KOPT-K1 (cell line): ENCODE data around the gene CCDC116.

Experiments
- H3K27ac ChIP-seq: fragments of 200-600 bp; sonication (generic); 2 replicates; pipeline ENCODE4 v1.5.1; 2016; ENCODE audit warnings: antibody characterized with exemption, mild to moderate bottlenecking, low read depth, low read length; ENCODE audit not compliant: poor library complexity, severe bottlenecking
- H3K36me3 ChIP-seq: fragments of 200-600 bp; sonication (generic); 2 replicates; pipeline ENCODE4 v1.5.1; 2017; ENCODE audit warnings: antibody characterized with exemption, mild to moderate bottlenecking, low read length, moderate library complexity; ENCODE audit not compliant: insufficient read depth
- H3K9me3 ChIP-seq: fragments of 200-600 bp; sonication (generic); 2 replicates; pipeline ENCODE4 v1.5.1; 2017; ENCODE audit warnings: antibody characterized with exemption, low read length, mild to moderate bottlenecking; ENCODE audit not compliant: insufficient read depth, poor library complexity, severe bottlenecking

Gene CCDC116

GRCh38 chr22:21622919-21623647, 9.5 kb upstream of the CCDC116 start:
- Histone ChIP-seq H3K27ac (no peak overlapping the region), H3K36me3 (peaks cover 89% of the 10 kb centered on the region), H3K9me3 (no peaks in the 10 kb centered on the region)

DNA sequence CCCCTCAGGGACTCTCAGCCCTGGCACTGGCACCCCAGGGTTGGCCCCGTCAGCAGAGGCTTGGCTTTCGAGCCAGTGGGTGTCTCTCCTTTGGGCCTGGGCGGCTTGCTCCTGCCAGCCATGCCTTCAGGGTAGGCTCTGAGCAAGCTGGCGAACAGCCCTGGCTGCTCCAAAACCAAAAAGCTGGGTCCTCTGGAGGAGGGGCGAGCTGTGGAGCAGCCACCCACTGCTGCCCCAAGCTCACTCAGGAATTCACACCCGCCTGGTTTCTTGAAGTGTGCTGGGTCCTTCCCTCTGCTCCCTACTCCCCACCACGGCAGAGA, 9.0 kb upstream of the CCDC116 start:
- Histone ChIP-seq H3K9me3 (no peaks in the 10 kb centered on the region), H3K27ac (no peak overlapping the region), H3K36me3 (peaks cover 91% of the 10 kb centered on the region)

DNA sequence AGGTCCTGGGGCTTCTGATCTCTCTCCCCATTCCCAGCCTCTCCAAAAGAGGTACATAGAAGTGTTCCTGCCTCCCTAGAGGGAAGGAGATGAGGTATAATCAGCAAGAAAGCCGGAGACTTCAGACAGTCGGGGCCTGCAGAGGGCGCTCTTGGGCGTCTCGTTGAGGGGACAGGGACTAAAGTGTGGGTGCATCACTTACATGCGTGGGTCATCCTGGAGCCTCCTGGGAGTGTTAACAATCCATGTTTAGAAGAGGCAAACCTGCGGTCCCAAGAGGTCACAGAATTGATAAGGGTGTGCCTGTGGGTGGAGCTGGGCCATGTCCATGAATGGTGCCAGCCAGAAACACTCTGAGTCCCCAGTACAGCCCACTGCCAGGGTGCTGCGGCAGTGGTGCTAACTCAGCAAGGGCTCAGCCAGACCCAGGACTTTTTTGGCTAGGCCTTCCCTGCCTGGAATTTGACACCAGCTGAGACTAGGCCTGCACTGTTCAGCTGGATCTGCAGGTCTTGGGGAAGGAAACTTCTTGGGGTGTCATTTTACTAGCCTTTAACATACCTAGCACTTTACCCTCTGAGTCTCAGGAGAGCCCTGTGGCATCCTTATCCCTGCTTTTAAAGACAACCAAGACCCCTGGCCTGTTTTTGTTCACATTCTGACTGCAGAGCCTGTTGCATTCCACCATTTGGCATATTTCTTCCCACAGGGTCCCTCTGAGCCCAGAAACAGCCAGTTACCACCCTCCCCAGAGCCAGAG, 8.3 kb upstream of the CCDC116 start:
- Histone ChIP-seq H3K27ac (no peak overlapping the region), H3K36me3 (peaks cover 85% of the 10 kb centered on the region), H3K9me3 (no peaks in the 10 kb centered on the region)

- H3K9me3 ChIP-seq = no peaks in the 10 kb centered on the region
- peaks cover 77% of the 10 kb centered on the region for H3K36me3 ChIP-seq
- no peak overlapping the region for H3K27ac ChIP-seq
Measured at GRCh38 chr22:21624880-21625791, 7.4 kb upstream of the CCDC116 start.

GRCh38 chr22:21626073-21626734, 6.4 kb upstream of the CCDC116 start:
- H3K36me3 ChIP-seq = peaks cover 66% of the 10 kb centered on the region

DNA sequence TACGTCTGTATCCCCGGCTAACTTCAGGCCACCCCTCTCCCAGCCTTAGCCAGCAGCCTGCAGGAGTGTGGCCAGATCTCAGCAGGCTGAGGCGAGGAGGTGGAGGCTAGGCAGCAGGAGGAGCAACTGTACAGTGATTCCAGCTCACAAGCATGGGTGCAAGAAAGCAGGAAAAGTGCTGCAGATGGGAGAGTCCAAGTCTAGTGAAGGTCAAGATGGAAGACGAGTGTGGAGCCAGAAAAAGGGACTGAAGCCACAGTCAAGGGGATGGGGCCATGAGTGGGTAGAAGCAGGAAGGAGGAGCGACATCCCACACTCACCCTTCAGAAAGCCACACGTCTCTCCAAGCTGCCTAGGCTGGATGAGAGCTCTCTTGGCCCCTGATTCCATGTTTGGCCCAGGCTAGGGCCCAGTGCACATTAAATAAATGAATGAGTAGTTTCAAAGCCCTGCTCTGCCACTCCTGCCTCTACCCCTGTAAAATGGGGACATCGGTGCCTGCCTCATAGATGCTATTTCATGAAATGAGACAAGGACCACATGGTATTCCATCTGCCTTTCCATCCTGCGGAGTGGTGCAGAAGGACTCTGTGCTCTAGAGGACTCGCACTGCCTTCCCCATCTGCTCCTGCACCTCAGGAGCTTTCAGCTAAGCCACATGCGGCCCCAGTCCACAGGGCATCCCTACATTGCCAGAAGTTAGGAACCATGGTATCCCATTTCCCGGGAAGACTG, 5.7 kb upstream of the CCDC116 start:
- no peak overlapping the region for H3K27ac ChIP-seq
- H3K36me3 ChIP-seq = peaks cover 60% of the 10 kb centered on the region

More at GRCh38 chr22:21626073-21626734, 6.4 kb upstream of the CCDC116 start:
- Histone ChIP-seq H3K9me3 (no peaks in the 10 kb centered on the region), H3K27ac (no peak overlapping the region)

GRCh38 chr22:21628386-21629254, 3.9 kb upstream of the CCDC116 start:
- Histone ChIP-seq H3K27ac (peak overlapping the region; percentile 96), H3K36me3 (peaks cover 43% of the 10 kb centered on the region), H3K9me3 (no peaks in the 10 kb centered on the region)

More for the DNA sequence above, 5.7 kb upstream of the CCDC116 start:
- no peaks in the 10 kb centered on the region for H3K9me3 ChIP-seq

DNA sequence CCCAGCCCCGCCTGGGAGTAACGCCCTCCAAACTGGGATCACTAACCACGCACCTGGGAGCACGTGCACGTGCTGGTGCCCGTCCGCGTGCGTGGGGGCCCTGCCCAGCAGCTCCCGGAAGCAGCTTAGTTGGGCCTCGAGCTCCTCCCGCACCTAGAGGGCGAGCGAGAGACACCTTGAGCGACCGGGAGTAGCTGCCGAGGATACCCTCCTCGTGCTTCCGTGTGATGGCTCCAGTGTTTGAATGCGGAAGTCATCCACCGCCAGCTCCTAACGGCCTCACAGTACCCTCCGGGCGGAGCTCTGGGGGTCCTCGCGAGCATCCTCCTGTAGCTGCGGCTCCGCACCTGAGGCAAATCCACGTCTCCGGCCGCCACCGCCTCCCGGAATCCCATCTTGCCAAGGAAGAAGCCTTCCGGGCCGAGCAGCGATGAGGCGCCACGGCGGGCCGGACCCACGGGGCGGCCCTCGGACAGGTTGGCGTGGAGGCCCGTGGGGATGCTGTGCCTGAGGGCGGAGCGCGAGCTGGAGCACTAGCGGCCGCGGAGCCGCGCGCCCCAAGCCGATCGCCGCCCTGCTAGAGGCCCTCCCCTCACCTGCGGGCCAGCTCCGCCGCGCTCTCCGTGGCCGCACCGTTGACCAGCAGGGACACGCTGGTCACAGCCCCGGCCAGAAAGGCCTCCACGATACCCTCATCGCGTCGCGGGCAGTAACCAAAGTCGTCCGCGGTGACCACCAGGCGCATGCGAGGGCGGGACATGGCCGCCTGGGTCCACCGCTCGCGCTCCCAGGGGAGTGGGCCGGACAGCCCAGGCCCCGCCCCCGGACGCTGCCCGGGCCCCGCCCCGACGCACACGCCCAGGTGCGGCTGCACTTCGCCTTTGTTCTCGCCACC, 3.1 kb upstream of the CCDC116 start, which contains the start of gene YDJC:
YDJC (minus strand) TSS at position 768 of the 895 bp plus-strand sequence; CDS start at position 760, 8 bp downstream.
- Histone ChIP-seq H3K36me3 (peaks cover 38% of the 10 kb centered on the region), H3K9me3 (no peaks in the 10 kb centered on the region), H3K27ac (peak within 1 kb of the TSS; percentile 96)

- Histone ChIP-seq H3K27ac (no peak overlapping the region), H3K9me3 (no peaks in the 10 kb centered on the region), H3K36me3 (peaks cover 27% of the 10 kb centered on the region)
Measured at GRCh38 chr22:21631025-21631424, 1.5 kb upstream of the CCDC116 start.

DNA sequence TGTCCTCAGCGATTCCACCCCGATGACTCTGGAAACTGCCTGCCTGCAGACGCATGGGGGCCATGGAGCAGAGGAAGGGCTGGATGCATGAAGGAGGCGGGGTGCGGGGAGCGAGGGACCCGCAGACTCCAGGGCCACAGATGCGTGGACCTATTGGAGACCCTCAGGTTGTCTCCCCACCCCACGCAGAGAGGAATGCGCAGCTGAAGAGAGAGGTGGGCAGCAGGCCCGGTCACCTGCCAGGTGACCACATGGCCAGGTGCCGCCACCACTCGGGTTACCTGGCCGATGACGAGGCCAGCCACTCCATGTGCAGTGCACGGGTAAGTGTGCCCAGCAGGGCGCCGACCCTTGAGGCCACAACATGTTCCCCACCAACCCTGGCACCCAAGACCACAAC, 371 bp downstream of the CCDC116 start:
- no peak overlapping the region for H3K27ac ChIP-seq
- H3K9me3 ChIP-seq = no peaks in the 10 kb centered on the region
- peaks cover 8% of the 10 kb centered on the region for H3K36me3 ChIP-seq

DNA sequence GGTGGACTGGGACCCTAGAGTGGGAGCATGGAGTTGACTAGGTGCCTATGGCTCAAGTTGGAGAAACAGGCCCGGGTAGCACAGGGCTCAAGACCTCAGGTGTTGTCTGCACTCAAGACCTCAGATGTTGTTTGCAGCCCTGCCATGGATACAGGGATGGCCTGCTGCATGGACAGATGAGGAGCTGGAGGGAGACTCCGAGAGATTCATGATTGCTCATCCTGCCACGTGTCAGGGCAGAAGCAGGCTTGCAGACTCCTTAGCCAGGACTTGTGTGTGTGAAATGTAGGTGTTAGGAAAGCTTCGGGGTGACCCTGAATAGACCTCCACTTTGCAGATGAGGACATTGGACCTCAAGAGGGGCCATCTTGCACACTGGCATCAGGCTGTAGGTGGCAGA, 921 bp downstream of the CCDC116 start:
- Histone ChIP-seq H3K36me3 (peaks cover 2% of the 10 kb centered on the region), H3K9me3 (no peaks in the 10 kb centered on the region), H3K27ac (no peak overlapping the region)

DNA sequence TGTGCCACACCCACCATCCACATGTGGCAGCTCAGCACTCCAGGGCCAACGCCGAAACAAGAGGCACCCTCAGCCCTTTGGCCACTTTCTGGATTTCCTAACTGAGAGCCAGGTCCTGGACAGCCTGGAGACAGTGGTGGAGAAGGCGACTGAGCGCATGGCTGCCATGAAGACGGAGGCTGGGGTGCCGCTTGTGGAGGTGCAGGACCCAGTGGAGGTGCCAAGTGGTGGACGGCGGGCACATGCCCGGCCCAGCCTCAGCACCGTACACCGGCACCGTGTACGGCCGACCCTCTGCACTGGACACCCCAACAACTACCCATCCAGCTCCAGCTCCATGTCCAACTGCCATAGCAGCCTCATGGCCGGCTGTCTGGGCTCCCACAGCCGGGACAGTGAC, 1.5 kb downstream of the CCDC116 start:
- Histone ChIP-seq H3K36me3 (no peaks in the 10 kb centered on the region), H3K27ac (no peak overlapping the region), H3K9me3 (no peaks in the 10 kb centered on the region)
